ENCODE results near the gene MYL7. TPM values are rescaled to one million over a fixed set of nuclear protein-coding genes. Genes with fewer than 3 reads are reported as not detected.

MYL7 gene
- total and polyA plus RNA-seq, 2 donors (not counting 1 experiment from before 2014, with no cell fraction given) = not detected

DNA sequence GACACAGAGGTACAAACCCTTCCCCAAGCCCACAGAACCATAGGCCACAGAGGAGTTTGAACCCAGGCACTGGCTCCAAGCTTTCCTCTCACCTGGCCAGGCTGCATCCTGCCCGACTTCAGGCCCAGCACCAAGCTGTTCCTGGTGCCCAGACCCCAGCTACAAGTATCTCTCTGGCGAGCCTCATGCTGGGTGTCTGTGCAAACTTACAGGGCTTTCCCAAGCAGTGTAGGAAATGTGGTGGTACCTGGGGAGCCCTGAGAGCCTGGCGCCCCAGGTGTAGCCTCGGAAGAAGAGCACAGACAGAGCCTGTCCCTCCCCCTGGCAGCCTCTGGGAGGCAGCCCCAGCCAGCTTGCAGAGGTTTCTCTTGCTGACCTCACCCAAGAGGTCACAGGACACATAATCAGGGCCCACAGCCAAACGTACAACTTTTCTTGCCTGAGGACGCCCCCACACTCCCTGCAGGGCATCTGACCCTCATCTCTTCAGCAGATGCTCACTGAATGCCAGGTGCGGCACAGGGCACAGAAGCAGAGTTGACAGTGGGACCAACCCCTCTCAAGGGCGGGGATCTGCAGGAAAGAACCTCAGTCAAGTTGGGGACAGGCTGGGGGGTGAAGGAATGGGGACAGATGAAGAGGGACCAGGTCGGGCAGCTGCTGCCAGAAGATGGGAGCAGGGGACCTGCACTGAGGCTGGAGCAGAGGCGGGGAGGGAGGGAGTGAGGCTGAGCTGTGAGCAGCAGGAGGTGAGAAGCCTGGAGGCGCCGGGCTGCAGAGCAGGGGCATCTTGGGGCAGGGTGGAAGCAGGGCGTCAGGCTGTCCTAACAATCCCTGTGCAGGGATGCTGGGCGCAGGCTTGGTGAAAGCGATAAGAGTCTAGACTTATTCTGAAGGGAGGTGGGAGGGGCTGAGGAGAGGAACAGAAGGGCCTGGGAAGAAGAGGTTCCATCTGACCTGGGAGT lies 16.3 kb upstream of the MYL7 start:
- H3K79me2 ChIP-seq (ENCODE audit: control insufficient read depth, insufficient read depth, low read length) = no peaks in the 10 kb centered on the region
- H3K27me3 ChIP-seq (ENCODE audit: control insufficient read depth, insufficient read depth, low read length) = peaks cover 6% of the 10 kb centered on the region
- H4K20me1 ChIP-seq (ENCODE audit: control insufficient read depth, extremely low read depth, insufficient read depth, low read length) = no peaks in the 10 kb centered on the region
- no peaks in the 10 kb centered on the region for H3K9me3 ChIP-seq (ENCODE audit: control insufficient read depth, insufficient read depth, low read depth, low read length)
- H3K27ac ChIP-seq (ENCODE audit: insufficient read depth, low read length) = no peak overlapping the region
- no peak overlapping the region for H3K4me3 ChIP-seq (replicated peaks in 1 of 4; ENCODE audit: control extremely low read depth in 1 of 4, insufficient read depth in 1 of 4, low read depth in 3 of 4, low read length in 4 of 4)
- DNase-seq (ENCODE audit: low read depth in 2 of 2) = no peak
- H3K4me2 ChIP-seq (ENCODE audit: extremely low read depth, insufficient read depth, low read length) = no peak overlapping the region
- no peak overlapping the region for H3K9ac ChIP-seq (ENCODE audit: insufficient read depth, low read length)
- H3K36me3 ChIP-seq (ENCODE audit: control insufficient read depth, insufficient read depth, low read length) = no peaks in the 10 kb centered on the region
- no peak overlapping the region for H2AFZ ChIP-seq (ENCODE audit: low read length)
- TF ChIP-seq, protein P1, sequence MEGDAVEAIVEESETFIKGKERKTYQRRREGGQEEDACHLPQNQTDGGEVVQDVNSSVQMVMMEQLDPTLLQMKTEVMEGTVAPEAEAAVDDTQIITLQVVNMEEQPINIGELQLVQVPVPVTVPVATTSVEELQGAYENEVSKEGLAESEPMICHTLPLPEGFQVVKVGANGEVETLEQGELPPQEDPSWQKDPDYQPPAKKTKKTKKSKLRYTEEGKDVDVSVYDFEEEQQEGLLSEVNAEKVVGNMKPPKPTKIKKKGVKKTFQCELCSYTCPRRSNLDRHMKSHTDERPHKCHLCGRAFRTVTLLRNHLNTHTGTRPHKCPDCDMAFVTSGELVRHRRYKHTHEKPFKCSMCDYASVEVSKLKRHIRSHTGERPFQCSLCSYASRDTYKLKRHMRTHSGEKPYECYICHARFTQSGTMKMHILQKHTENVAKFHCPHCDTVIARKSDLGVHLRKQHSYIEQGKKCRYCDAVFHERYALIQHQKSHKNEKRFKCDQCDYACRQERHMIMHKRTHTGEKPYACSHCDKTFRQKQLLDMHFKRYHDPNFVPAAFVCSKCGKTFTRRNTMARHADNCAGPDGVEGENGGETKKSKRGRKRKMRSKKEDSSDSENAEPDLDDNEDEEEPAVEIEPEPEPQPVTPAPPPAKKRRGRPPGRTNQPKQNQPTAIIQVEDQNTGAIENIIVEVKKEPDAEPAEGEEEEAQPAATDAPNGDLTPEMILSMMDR (conservative IDR thresholded peaks at IDR 0.05 in 1 of 2, IDR thresholded peaks at IDR 0.05 in 1 of 2; ENCODE audit: low read depth in 1 of 2, low read length in 2 of 2) = no peak
- no peak for TF ChIP-seq EZH2 (IDR thresholded peaks at IDR 0.05; ENCODE audit: low read length, missing control alignments)
- H3K4me1 ChIP-seq (ENCODE audit: control insufficient read depth, extremely low read depth, insufficient read depth, low read length) = no peaks in the 10 kb centered on the region

DNA sequence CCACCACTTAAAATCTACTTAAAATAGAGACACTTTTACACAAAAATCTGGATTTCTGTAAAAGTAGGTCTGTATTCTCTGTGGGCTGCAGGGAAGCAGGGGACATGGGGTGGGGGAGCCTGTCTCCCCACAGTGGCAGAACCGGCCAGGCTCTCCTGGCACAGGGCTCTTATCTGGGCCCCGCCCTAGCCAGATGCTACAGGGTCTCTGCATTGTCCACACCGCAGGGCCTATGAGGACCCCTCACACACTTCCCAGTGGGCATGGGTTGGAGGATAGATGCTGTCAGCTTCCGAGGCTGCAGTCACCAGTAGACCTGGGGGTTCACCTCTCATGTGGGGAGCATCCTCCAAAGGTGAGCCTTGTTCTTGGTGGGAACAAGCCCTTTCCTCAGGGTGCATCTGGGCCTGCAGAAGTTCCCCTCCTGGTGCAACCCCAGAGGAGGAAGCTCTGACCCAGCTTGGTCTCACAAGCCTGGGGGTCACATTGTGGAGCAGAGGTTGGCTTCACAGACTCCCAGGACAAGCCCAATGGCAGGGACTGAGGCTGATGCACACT lies 15.4 kb upstream of the MYL7 start:
- DNase-seq (ENCODE audit: low read depth in 2 of 2) = no peak
- Histone ChIP-seq H3K79me2 (ENCODE audit: control insufficient read depth, insufficient read depth, low read length) (no peaks in the 10 kb centered on the region), H3K9me3 (ENCODE audit: control insufficient read depth, insufficient read depth, low read depth, low read length) (no peaks in the 10 kb centered on the region), H3K4me3 (replicated peaks in 1 of 4; ENCODE audit: control extremely low read depth in 1 of 4, insufficient read depth in 1 of 4, low read depth in 3 of 4, low read length in 4 of 4) (no peak overlapping the region), H3K4me1 (ENCODE audit: control insufficient read depth, extremely low read depth, insufficient read depth, low read length) (no peaks in the 10 kb centered on the region), H3K27me3 (ENCODE audit: control insufficient read depth, insufficient read depth, low read length) (peaks cover 6% of the 10 kb centered on the region), H4K20me1 (ENCODE audit: control insufficient read depth, extremely low read depth, insufficient read depth, low read length) (no peaks in the 10 kb centered on the region), H3K9ac (ENCODE audit: insufficient read depth, low read length) (no peak overlapping the region), H3K4me2 (ENCODE audit: extremely low read depth, insufficient read depth, low read length) (no peak overlapping the region), H3K27ac (ENCODE audit: insufficient read depth, low read length) (no peak overlapping the region), H2AFZ (ENCODE audit: low read length) (no peak overlapping the region), H3K36me3 (ENCODE audit: control insufficient read depth, insufficient read depth, low read length) (no peaks in the 10 kb centered on the region)
- TF ChIP-seq EZH2 (IDR thresholded peaks at IDR 0.05; ENCODE audit: low read length, missing control alignments) = no peak
- TF ChIP-seq, protein P1 (conservative IDR thresholded peaks at IDR 0.05 in 1 of 2, IDR thresholded peaks at IDR 0.05 in 1 of 2; ENCODE audit: low read depth in 1 of 2, low read length in 2 of 2) = no peak

All from fibroblast of lung (primary cell).